GM18498 (cell line): ENCODE data around the gene KLK13.

Experiments
- ATAC-seq: cut with Tn5 transposase; IDR thresholded peaks from one replicate; pipeline ENCODE4 v1.9.1; 2021; ENCODE audit warnings: mild to moderate bottlenecking, moderate library complexity; ENCODE audit not compliant: unreplicated experiment

Gene KLK13

GRCh38 chr19:51023946-51024345 is 40.9 kb downstream of the KLK13 start:
- no peak for ATAC-seq

GRCh38 chr19:51022526-51022925 is 42.4 kb downstream of the KLK13 start:
- ATAC-seq = no peak

- ATAC-seq = no peak
Observed at GRCh38 chr19:51020988-51021651, 43.8 kb downstream of the KLK13 start.

GRCh38 chr19:51019544-51019925 is 45.4 kb downstream of the KLK13 start, which contains the start of gene KLK10:
Gene KLK10, minus strand, starts transcription at chr19:51019709. Its CDS starts 579 bp downstream, at chr19:51019130.
- ATAC-seq = no peak

- ATAC-seq = no peak
Observed at GRCh38 chr19:51018745-51019543, 45.9 kb downstream of the KLK13 start.

- ATAC-seq = no peak
Observed at GRCh38 chr19:51016798-51017683, 47.9 kb downstream of the KLK13 start.

- ATAC-seq = no peak
Observed at GRCh38 chr19:51015691-51016267, 49.1 kb downstream of the KLK13 start.

- no peak for ATAC-seq
Observed at GRCh38 chr19:51014242-51014641, 50.6 kb downstream of the KLK13 start.

GRCh38 chr19:51012661-51013190 is 52.2 kb downstream of the KLK13 start:
- ATAC-seq = no peak

- ATAC-seq = no peak
Observed at GRCh38 chr19:51010066-51010795, 54.7 kb downstream of the KLK13 start.

- ATAC-seq = no peak
Observed at GRCh38 chr19:51009061-51009891, 55.6 kb downstream of the KLK13 start.

- ATAC-seq = no peak
Observed at GRCh38 chr19:51007488-51007887, 57.4 kb downstream of the KLK13 start.

- ATAC-seq = no peak
Observed at GRCh38 chr19:51006406-51006805, 58.5 kb downstream of the KLK13 start.
